Measurements from ENCODE around the gene CTR9. TPM values are rescaled to one million over a fixed set of nuclear protein-coding genes. Genes with fewer than 3 reads are reported as not detected.

The CTR9 gene
- total and polyA plus RNA-seq, 12 donors, result 13.8 to 58.4 (median 32.4) TPM

DNA sequence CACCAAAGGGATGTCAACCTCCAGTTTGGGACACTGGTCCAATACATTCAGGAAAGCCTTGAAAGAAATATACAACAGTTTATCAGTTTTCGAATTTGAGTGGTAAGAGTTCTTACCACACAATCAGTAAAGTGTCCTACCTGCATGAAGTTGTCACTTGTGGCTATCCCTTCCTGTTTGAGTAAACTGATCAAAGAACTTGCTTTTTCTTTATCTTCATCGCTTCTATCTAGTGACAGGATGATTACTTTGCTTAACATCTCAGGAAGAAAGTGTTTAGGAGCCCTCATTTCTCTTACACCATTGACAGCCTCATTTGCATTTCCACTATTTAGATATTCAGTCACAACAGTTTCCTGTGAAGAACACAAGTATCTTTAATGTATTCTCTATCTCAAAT, 49.2 kb downstream of the CTR9 start:
- intact Hi-C loops (cut with DNase I), result loop anchor here in 1 of 2 donors (10.0 kb wide), 1 partner anchor 135 kb away; no protein-coding TSS in a partner anchor
- 83 to 90% (median 86%) methylated on average over 2 of the region's 2 CpGs for WGBS, 4 donors
- Histone ChIP-seq H3K4me1 (replicated peaks in 1 of 2) (peaks cover 0 to 13% of the 10 kb centered on the region in 2 donors), H3K27me3 (no peaks in the 10 kb centered on the region), H3K27ac (no peak overlapping the region), H3K4me3 (no peak overlapping the region), H3K9me3 (replicated peaks in 1 of 3) (no peaks in the 10 kb centered on the region), H3K36me3 (replicated peaks in 1 of 2) (peaks cover 0 to 96% of the 10 kb centered on the region in 2 donors)
- TF ChIP-seq, protein P1, sequence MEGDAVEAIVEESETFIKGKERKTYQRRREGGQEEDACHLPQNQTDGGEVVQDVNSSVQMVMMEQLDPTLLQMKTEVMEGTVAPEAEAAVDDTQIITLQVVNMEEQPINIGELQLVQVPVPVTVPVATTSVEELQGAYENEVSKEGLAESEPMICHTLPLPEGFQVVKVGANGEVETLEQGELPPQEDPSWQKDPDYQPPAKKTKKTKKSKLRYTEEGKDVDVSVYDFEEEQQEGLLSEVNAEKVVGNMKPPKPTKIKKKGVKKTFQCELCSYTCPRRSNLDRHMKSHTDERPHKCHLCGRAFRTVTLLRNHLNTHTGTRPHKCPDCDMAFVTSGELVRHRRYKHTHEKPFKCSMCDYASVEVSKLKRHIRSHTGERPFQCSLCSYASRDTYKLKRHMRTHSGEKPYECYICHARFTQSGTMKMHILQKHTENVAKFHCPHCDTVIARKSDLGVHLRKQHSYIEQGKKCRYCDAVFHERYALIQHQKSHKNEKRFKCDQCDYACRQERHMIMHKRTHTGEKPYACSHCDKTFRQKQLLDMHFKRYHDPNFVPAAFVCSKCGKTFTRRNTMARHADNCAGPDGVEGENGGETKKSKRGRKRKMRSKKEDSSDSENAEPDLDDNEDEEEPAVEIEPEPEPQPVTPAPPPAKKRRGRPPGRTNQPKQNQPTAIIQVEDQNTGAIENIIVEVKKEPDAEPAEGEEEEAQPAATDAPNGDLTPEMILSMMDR (IDR thresholded peaks at IDR 0.05), result no peak
- no peak for TF ChIP-seq POLR2A (IDR thresholded peaks at IDR 0.05)
- DNase-seq, result no peak

DNA sequence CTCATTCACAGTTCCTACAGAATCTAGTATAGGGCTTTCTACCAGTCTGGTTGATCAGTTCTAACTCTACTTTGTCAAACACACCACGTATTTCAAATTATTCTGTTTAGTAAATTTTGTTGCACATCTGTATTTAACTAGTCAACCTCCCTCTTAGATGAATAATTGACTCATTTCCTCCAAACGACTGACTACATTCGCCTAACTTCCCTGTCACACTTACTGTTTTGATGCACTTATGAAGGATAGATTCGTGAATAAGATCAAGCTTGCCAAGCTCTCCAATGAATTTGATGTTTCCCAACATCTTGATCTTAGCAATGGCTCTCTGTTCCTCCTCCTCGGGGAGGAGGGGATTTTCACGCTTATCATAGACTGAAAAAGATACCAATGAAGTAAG, 52.6 kb downstream of the CTR9 start:
- TF ChIP-seq, protein P1 (IDR thresholded peaks at IDR 0.05), result no peak
- TF ChIP-seq POLR2A (IDR thresholded peaks at IDR 0.05), result no peak
- intact Hi-C loops (cut with DNase I), result loop anchor here in 1 of 2 donors (10.0 kb wide), 1 partner anchor 131 kb away; no protein-coding TSS in a partner anchor
- Histone ChIP-seq H3K4me1 (replicated peaks in 1 of 2) (peaks cover 8 to 31% of the 10 kb centered on the region in 2 donors), H3K27me3 (no peaks in the 10 kb centered on the region), H3K36me3 (replicated peaks in 1 of 2) (peaks cover 0 to 84% of the 10 kb centered on the region in 2 donors), H3K4me3 (no peak overlapping the region), H3K9me3 (replicated peaks in 1 of 3) (no peaks in the 10 kb centered on the region), H3K27ac (no peak overlapping the region)
- 69 to 76% (median 74%) methylated on average over 6 of the region's 6 CpGs for whole genome bisulfite sequencing, 4 donors
- no peak for DNase-seq

DNA sequence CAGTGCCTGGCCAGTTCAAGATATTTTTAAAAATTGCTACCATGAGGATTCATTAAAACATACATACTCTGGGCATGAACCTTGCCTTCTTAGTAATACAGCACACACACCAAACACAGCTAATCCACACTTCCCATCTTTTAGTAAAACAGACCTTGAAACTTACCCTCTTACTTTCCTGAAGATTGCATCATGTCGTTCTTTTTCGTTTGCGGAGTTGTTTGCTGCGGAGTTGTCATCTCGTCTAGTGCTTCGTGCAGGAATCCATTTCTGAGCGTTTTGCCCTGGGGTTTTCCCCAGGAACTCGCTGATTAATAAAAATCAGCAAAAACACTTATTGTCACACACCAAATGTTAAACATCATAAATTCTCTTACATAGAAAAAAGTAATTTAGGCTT, 54.7 kb downstream of the CTR9 start:
- Histone ChIP-seq H3K27ac (no peak overlapping the region), H3K36me3 (replicated peaks in 1 of 2) (peaks cover 0 to 63% of the 10 kb centered on the region in 2 donors), H3K4me1 (replicated peaks in 1 of 2) (peaks cover 8 to 38% of the 10 kb centered on the region in 2 donors), H3K4me3 (no peak overlapping the region), H3K27me3 (no peaks in the 10 kb centered on the region), H3K9me3 (replicated peaks in 1 of 3) (no peaks in the 10 kb centered on the region)
- WGBS, 4 donors, result 56 to 67% (median 62%) methylated on average over 8 of the region's 8 CpGs
- TF ChIP-seq POLR2A (IDR thresholded peaks at IDR 0.05), result no peak
- TF ChIP-seq, protein P1 (IDR thresholded peaks at IDR 0.05), result no peak
- intact Hi-C loops (cut with DNase I), result loop anchor here (5.0 to 10.0 kb wide), 2 partner anchors 52 to 129 kb away; partner anchors contain the start of gene ZBED5 (in 1 of the 2)
- no peak for DNase-seq

DNA sequence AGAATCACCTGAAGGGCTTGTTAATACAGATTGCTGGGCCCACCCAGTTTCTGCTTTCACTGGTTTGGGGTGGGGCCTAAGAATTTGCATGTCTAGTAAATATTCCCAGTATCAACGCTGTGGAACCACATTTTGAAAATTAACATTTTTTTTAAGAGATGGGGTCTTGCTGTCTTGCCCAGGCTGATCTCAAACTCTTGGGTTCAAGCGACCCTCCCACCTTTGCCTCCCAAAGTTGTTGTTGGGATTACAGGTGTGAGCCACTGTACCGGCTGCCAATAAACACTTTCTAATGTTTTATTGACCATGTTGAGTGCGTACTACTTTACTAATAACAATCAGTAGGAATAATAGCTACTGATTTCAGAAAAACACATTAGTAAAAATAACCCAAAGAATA, 55.2 kb downstream of the CTR9 start:
- intact Hi-C loops (cut with DNase I), result loop anchor here (5.0 to 10.0 kb wide), 2 partner anchors 51 to 129 kb away; partner anchors contain the start of gene ZBED5 (in 1 of the 2)
- peaks cover 0 to 59% of the 10 kb centered on the region in 2 donors for H3K36me3 ChIP-seq (replicated peaks in 1 of 2)

More for the DNA sequence above, 55.2 kb downstream of the CTR9 start:
- H3K4me3 ChIP-seq, result peak overlapping the region in 1 of 4 donors; percentile 87
- TF ChIP-seq, protein P1 (IDR thresholded peaks at IDR 0.05), result no peak
- no peak for TF ChIP-seq POLR2A (IDR thresholded peaks at IDR 0.05)
- H3K9me3 ChIP-seq (replicated peaks in 1 of 3), result no peaks in the 10 kb centered on the region
- no peak overlapping the region for H3K27ac ChIP-seq
- peaks cover 8 to 38% of the 10 kb centered on the region in 2 donors for H3K4me1 ChIP-seq (replicated peaks in 1 of 2)
- DNase-seq, result no peak
- H3K27me3 ChIP-seq, result no peaks in the 10 kb centered on the region
- 83 to 92% (median 89%) methylated on average over 4 of the region's 4 CpGs for WGBS, 4 donors

Measured in adrenal gland (tissue), 12 donors.